ENCODE results near the gene CT47C1. TPM values are rescaled to one million over a fixed set of nuclear protein-coding genes. Genes with fewer than 3 reads are reported as not detected.
"Not testable (repeated sequence)": the region's sequence is repeated elsewhere in the genome, so short reads cannot be mapped to it uniquely, and the experiment has no call there.

Gene CT47C1
- polyA plus RNA-seq (2013, experiment 1 of 2; ENCODE audit: insufficient read length): not detected
- not detected for polyA plus RNA-seq (2013, experiment 2 of 2; ENCODE audit: insufficient read length)

GRCh38 chrX:119072744-119073143 is at the start of gene CT47C1:
CT47C1 (plus strand) TSS chrX:119072993; CDS start chrX:119073226, 233 bp downstream.
- no peak for DNase-seq

GRCh38 chrX:119025900-119026299 is 46.9 kb upstream of the CT47C1 start:
- DNase-seq: no peak

- DNase-seq: not testable (repeated sequence)
These were observed 46.4 kb upstream of the CT47C1 start for GRCh38 chrX:119026344-119026743.

DNA sequence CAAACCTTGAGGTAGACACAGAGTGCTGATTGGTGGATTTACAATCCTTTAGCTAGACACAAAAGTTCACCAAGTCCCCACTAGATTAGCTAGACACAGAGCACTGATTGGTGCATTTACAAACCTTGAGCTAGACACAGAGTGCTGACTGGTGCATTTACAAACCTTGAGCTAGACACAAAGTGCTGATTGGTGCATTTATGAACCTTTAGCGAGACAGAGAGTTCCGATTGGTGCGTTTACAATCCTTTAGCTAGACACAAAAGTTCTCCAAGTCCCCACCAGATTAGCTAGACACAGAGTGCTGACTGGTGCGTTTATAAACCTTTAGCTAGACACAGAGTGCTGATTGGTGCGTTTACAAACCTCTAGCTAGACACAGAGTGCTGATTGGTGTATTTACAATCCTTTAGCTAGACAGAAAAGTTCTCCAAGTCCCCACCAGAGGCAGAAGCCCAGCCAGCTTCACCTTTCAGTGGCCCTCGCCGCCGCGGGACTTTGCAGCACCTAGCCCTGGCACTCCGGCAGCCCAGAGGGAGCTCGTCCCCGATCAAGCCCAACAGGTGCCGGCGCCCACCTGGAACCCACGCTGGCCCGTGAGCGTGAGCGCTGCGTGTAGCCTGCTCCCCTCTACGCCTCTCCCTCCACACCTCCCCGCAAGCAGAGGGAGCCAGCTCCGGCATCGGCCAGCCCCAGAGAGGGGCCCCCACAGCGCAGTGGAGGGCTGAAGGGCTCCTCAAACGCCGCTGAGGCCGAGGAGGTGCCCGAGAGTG is 44.6 kb upstream of the CT47C1 start:
- DNase-seq: not testable (repeated sequence)

GRCh38 chrX:119028733-119029330 is 44.0 kb upstream of the CT47C1 start:
- no peak for DNase-seq

GRCh38 chrX:119029656-119030055 is 43.1 kb upstream of the CT47C1 start:
- not testable (repeated sequence) for DNase-seq

DNA sequence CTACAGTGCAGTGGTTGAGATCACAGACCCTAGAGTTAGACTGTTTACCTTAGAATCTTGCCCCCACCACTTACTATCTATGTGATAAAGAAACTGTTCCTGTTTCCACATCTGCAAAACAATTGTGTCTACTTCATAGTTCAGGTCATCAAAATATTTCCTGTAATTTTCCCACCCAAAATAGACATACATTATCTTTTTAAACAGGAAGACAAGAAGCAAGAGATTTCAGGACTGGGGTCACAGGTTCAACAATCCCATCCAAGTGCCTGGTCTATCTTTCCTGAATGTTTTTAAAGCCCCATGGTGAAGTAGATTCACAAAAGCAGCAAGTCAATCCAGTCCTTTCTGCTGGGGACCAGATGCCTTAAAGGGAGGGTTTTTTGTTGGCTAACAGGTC is 41.8 kb upstream of the CT47C1 start:
- no peak for DNase-seq

GRCh38 chrX:119036107-119037029 is 36.4 kb upstream of the CT47C1 start:
- DNase-seq: no peak

- peak; percentile 0 for DNase-seq
These were observed 32.4 kb upstream of the CT47C1 start for GRCh38 chrX:119040432-119040831.

GRCh38 chrX:119041175-119041574 is 31.6 kb upstream of the CT47C1 start:
- DNase-seq: peak; percentile 65

DNA sequence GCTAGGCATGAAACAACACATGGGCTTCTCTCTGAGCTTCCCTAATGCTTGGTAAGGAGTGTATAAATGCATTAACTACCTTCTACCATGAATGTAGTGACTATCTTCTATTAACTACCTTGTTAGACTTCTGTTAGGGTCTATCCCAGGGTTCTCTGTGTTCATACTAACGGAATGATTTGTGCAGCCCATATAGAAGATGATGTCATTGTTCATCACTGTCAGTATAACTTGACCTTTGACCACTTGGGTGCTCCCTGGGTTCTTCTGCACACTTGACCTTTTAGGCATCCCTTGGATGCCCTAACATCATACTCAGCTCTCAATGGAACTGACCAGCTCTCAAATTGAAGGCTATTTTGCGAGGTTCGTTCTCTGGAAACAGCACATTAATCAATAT is 30.8 kb upstream of the CT47C1 start:
- DNase-seq: no peak

GRCh38 chrX:119042996-119043395 is 29.8 kb upstream of the CT47C1 start:
- DNase-seq: no peak

DNA sequence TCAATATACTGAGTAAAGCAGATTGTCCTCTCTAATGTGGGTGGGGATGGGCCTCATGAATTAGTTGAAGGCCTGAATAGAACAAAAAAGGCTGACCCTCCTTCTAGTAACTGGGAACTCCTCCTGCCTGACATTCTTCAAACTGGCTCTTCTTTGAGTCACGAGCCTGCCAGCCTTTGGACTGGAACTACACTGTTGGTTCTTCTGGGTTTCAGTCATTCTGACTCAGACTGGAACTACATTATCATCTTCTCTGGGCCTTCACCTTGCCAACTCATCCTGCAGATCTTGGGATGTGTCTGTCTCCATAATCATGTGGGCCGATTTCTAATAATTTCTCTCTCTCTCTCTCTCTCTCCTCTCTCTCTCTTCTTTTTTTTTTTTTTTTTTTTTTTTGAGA is 26.9 kb upstream of the CT47C1 start:
- DNase-seq: no peak

DNA sequence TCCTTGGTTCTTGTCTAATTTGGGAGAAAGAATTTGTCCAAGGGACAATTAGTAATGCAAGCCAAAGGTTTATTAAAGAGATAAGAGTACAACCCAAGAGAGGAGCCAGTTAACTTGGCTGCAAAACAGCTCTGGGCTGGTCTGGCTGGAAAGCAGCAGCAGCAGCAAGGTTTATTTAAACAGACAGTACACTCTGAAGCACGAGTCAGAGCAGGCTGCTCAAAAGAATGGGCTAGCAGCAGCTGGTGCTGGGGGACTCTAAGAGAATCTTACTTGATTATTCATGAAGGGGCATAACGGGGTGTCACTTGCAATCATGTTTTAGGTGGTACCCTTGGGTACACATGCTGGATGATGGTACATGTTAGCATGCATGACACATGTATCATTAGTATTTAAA is 17.1 kb upstream of the CT47C1 start:
- no peak for DNase-seq

DNA sequence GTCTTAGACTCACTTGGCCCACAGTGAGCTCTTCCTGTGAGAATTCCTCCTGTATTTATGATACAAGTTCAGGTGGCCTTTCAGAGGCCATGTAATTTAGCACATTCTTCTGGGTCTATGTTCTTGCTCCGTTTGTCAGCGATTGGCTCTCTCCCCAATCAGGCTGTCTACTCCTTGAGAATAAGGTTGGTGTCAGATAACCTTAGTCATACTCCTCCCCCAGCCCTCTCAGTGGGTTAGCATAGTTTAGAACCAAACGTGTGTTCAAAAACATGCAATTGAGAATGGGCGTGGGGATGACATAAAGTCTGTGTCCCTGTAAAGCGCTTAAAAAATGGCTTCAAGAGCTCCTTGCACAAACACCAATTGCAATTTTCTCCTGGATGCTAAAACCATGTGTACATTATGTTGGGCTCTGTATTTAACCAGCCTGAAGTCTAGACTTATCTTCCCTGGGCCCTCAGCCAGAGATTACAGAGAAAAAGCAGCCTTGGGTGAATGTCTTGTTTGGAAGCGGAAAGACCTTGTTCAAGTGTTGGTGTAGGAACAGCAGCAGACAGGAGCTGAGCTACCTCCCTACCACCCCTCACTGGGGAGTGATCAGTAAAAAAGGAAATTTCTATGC is 9.9 kb upstream of the CT47C1 start:
- peak; percentile 7 for DNase-seq

DNA sequence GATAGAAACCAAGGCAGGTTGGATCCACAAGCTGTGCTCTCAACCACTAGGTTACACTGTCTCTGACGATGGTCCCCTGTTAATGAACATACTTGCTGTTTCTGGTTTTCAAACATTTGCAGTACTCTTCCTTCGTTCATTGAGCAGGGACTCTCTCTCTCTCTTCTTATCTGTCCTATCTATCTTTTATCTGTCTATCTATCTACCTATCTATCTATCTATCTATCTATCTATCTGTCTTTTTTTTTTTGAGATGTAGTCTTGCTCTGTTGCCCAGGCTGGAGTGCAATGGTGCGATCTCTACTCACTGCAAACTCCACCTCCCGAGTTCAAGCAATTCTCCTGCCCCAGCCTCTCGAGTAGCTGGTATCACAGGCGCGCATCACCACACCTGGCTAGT is 9.4 kb upstream of the CT47C1 start:
- DNase-seq: no peak

DNA sequence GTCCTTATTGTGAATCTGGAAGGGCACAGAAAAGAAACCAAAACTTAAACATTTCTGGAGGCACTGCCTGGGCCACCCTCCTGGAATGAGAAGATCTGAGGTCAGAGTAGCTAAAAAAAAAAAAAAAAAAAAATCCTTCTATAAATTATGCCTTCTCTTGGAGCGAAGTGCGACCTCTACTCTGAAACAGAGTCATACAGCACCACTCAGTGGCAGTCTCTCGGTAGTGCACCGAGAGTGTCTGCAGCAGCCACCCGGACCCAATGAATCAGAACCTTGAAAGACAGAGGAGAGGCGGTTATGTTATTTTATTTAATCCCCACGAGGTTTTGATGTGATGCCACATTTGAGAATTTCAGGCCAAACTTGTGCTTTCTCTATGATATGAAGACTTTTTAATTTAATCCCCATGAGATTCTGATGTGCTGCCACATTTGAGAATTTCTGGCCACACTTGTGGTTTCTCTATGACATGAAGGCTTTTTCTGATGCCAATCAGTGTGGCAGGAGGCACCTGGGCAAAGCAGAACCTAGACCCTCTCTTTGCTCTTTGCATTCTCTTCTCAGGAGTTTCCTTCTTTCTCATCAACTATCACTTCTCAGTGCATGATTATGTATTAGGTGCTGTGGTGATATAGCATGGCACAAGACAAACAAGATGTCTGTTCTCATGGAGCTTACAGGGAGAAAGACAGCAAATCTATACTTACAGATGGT is 5.6 kb upstream of the CT47C1 start:
- DNase-seq: peak; percentile 48

DNA sequence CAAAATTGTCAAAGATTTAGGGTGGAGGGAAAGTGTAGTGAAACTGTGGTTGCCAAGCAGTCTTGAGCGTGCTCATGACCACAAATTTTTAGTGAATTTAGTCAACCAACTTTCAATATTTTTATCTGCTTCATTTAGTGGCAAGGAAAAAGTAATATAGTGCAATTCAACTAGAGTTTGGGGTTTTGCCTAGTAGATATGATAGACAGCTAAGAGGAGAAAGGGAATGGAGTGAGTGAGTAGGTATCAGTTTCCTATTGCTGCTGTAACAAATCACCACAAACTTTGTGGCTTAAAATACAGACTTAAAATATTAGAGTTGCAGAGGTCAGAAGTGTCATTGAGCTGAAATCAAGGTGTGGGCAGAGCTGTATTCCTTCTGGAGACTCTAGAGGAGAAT is 3.7 kb upstream of the CT47C1 start:
- no peak for DNase-seq

DNA sequence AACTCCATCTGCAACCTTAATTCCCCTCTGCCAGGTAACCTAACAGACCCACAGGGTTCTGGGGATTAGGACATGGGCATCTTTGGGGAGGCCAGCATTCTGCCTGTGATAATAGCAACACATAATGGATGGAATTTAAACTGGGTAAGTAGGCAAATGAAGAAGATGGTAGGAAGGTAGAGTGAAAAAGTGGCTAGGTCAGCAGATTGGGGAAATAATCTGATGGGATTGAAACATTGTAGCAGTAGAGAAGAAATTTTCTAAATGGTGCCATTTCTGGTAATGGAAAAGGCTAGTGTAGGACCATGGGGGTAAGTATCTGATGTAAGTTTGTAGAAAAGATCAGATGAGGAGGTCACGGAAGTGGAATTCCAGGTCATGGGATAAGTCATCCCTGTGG is 3.0 kb upstream of the CT47C1 start:
- DNase-seq: no peak

DNA sequence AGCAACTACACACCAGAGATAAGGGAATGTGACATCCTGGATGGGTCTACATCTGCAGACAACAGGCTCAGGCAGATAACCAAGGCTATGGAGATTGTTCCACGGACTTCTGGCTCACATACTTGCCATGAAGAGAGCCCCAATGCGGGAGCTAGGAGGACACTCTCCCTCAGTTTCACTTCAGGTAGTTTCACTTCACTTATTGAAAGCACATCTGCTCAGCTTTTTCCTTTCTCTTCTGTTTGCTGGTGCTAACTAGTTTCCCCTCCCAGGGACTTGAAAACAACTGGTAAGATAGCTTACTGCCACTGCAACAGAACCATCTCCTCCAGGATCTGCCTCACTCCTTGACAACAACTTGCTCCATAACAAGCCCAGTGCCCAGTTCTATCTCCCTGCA is 1.4 kb upstream of the CT47C1 start:
- DNase-seq: no peak

- no peak for DNase-seq
These were observed 560 bp downstream of the CT47C1 start for GRCh38 chrX:119073200-119073905.
